Effector memory CD4-positive, alpha-beta T cell (primary cell): ENCODE results near the gene GBF1.

Experiments
- DNase-seq, 3 donors: peaks; one replicate each; pipeline ENCODE4 v3.0.0-alpha.2; 2020
- H3K27ac ChIP-seq: 2 replicates; pipeline ENCODE4 v1.7.0; 2013; ENCODE audit warnings: mild to moderate bottlenecking, low read length, moderate library complexity; ENCODE audit not compliant: insufficient read depth, poor library complexity, severe bottlenecking
- H3K27me3 ChIP-seq: replicated peaks from 2 replicates; pipeline ENCODE4 v1.7.0; 2013; ENCODE audit warnings: mild to moderate bottlenecking, low read length; ENCODE audit not compliant: insufficient read depth, control insufficient read depth, poor library complexity, severe bottlenecking
- H3K36me3 ChIP-seq: 2 replicates; pipeline ENCODE4 v1.7.0; 2013; ENCODE audit warnings: mild to moderate bottlenecking, low read length, moderate library complexity; ENCODE audit not compliant: control insufficient read depth, insufficient read depth
- H3K4me1 ChIP-seq: 2 replicates; pipeline ENCODE4 v1.7.0; 2013; ENCODE audit warnings: low read length, mild to moderate bottlenecking; ENCODE audit not compliant: control insufficient read depth, insufficient read depth, poor library complexity, severe bottlenecking
- H3K4me3 ChIP-seq: 2 replicates; pipeline ENCODE4 v1.7.0; 2013; ENCODE audit warnings: low read length, low read depth, mild to moderate bottlenecking; ENCODE audit not compliant: insufficient read depth, poor library complexity, severe bottlenecking
- H3K9me3 ChIP-seq: 2 replicates; pipeline ENCODE4 v1.7.0; 2013; ENCODE audit warnings: mild to moderate bottlenecking, low read length, moderate library complexity; ENCODE audit not compliant: control insufficient read depth

GBF1 gene

GRCh38 chr10:102219370-102219769, 26.0 kb upstream of the GBF1 start:
- Histone ChIP-seq H3K4me1 (no peaks in the 10 kb centered on the region), H3K4me3 (no peak overlapping the region), H3K27me3 (no peaks in the 10 kb centered on the region), H3K9me3 (no peaks in the 10 kb centered on the region), H3K27ac (no peak overlapping the region), H3K36me3 (no peaks in the 10 kb centered on the region)
- DNase-seq, result no peak

- Histone ChIP-seq H3K4me1 (no peaks in the 10 kb centered on the region), H3K27ac (no peak overlapping the region), H3K4me3 (no peak overlapping the region), H3K36me3 (no peaks in the 10 kb centered on the region), H3K9me3 (no peaks in the 10 kb centered on the region), H3K27me3 (no peaks in the 10 kb centered on the region)
- DNase-seq, result no peak
Observed at GRCh38 chr10:102220612-102221011, 24.7 kb upstream of the GBF1 start.

DNA sequence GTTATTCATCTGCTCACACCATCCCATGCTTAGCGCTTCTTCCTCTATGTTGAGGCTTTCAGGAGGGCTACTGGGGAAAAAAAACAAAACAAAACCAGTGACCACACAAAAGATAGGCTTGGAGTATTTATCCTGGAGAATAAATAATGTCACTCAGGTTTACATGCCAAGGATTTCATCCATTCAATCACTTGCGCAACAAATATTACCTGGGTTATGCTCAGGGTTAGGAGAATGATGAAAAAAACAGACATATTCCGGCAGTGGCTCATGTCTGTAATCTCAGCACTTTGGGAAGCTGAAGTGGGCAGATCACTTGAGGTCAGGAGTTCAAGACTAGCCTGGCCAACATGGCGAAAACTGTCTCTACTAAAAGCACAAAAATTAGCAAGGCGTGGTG, 22.5 kb upstream of the GBF1 start:
- Histone ChIP-seq H3K4me1 (peaks cover 6% of the 10 kb centered on the region), H3K27me3 (no peaks in the 10 kb centered on the region), H3K9me3 (no peaks in the 10 kb centered on the region), H3K36me3 (no peaks in the 10 kb centered on the region), H3K27ac (no peak overlapping the region), H3K4me3 (no peak overlapping the region)
- DNase-seq, result no peak

GRCh38 chr10:102225646-102226541, 19.4 kb upstream of the GBF1 start, which contains the start of gene ELOVL3:
TSS of gene ELOVL3 (plus strand) at chr10:102226299. CDS start at chr10:102226549, 250 bp downstream.
- Histone ChIP-seq H3K27ac (no peak within 1 kb of the TSS), H3K4me3 (no peak within 1 kb of the TSS), H3K4me1 (peaks cover 17% of the 10 kb centered on the region), H3K9me3 (no peaks in the 10 kb centered on the region), H3K36me3 (no peaks in the 10 kb centered on the region), H3K27me3 (peaks cover 16% of the 10 kb centered on the region)
- peak; percentile 74 to 82 (median 78) for DNase-seq

DNA sequence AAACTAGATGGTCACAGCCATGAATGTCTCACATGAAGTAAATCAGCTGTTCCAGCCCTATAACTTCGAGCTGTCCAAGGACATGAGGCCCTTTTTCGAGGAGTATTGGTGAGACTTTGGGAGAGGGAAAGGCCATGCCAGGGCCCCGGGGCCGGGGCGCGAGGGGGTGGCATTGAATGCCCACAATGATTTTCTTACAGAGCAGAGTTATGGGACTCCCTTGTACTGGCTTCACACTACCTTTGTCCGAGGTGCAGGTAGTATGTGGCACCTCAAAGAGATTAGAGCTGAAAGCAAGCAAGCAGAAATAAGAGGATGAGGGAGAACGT, 18.8 kb upstream of the GBF1 start:
- no peak for DNase-seq
- Histone ChIP-seq H3K27ac (no peak overlapping the region), H3K27me3 (peaks cover 16% of the 10 kb centered on the region), H3K9me3 (no peaks in the 10 kb centered on the region), H3K4me1 (peaks cover 23% of the 10 kb centered on the region), H3K36me3 (no peaks in the 10 kb centered on the region), H3K4me3 (no peak overlapping the region)

GRCh38 chr10:102227050-102227449, 18.3 kb upstream of the GBF1 start:
- H3K4me3 ChIP-seq, result no peak overlapping the region
- peaks cover 16% of the 10 kb centered on the region for H3K27me3 ChIP-seq
- no peaks in the 10 kb centered on the region for H3K9me3 ChIP-seq
- H3K27ac ChIP-seq, result no peak overlapping the region
- DNase-seq, result no peak
- no peaks in the 10 kb centered on the region for H3K36me3 ChIP-seq
- peaks cover 26% of the 10 kb centered on the region for H3K4me1 ChIP-seq

GRCh38 chr10:102229810-102230263, 15.5 kb upstream of the GBF1 start:
- peak; percentile 68 to 76 (median 70) for DNase-seq
- Histone ChIP-seq H3K4me1 (peaks cover 26% of the 10 kb centered on the region), H3K4me3 (peak overlapping the region; percentile 68), H3K36me3 (no peaks in the 10 kb centered on the region), H3K9me3 (no peaks in the 10 kb centered on the region), H3K27ac (no peak overlapping the region), H3K27me3 (peaks cover 16% of the 10 kb centered on the region)

- peaks cover 16% of the 10 kb centered on the region for H3K27me3 ChIP-seq
- H3K36me3 ChIP-seq, result no peaks in the 10 kb centered on the region
- peak in 2 of 3 donors; percentile 8 to 15 for DNase-seq
- peaks cover 26% of the 10 kb centered on the region for H3K4me1 ChIP-seq
- H3K4me3 ChIP-seq, result peak overlapping the region; percentile 68
- H3K27ac ChIP-seq, result no peak overlapping the region
- no peaks in the 10 kb centered on the region for H3K9me3 ChIP-seq
Observed at GRCh38 chr10:102230264-102230860, 15.0 kb upstream of the GBF1 start.

- peaks cover 26% of the 10 kb centered on the region for H3K4me1 ChIP-seq
- H3K36me3 ChIP-seq, result no peaks in the 10 kb centered on the region
- peak overlapping the region; percentile 68 for H3K4me3 ChIP-seq
- no peaks in the 10 kb centered on the region for H3K9me3 ChIP-seq
- DNase-seq, result peak in 2 of 3 donors; percentile 7 to 23
- H3K27ac ChIP-seq, result no peak overlapping the region
- H3K27me3 ChIP-seq, result peaks cover 16% of the 10 kb centered on the region
Observed at GRCh38 chr10:102230861-102231356, 14.4 kb upstream of the GBF1 start.
